SJSA1 (cell line): ENCODE results near the gene INTS3. TPM values are rescaled to one million over a fixed set of nuclear protein-coding genes. Genes with fewer than 3 reads are reported as not detected.
"Not testable (repeated sequence)": the region's sequence is repeated elsewhere in the genome, so short reads cannot be mapped to it uniquely, and the experiment has no call there.

Experiments
- DNase-seq, 2 experiments: peaks; one replicate each; pipeline ENCODE4 v3.0.0-alpha.2; 2015 to 2020; ENCODE audit warnings: low spot score in 2 of 2, low read depth in 1 of 2
- H3K27ac ChIP-seq: fragments of 250-450 bp; sonication (Bioruptor Pico); 2 replicates; pipeline ENCODE4 v1.5.1; 2020; ENCODE audit warnings: mild to moderate bottlenecking, moderate library complexity
- H3K27me3 ChIP-seq: fragments of 250-450 bp; sonication (Bioruptor Pico); replicated peaks from 2 replicates; pipeline ENCODE4 v1.5.1; 2020; ENCODE audit warnings: mild to moderate bottlenecking, moderate library complexity
- H3K36me3 ChIP-seq: fragments of 250-450 bp; sonication (Bioruptor Pico); 2 replicates; pipeline ENCODE4 v1.5.1; 2020; ENCODE audit warnings: mild to moderate bottlenecking
- H3K4me1 ChIP-seq: fragments of 250-450 bp; sonication (Bioruptor Pico); replicated peaks from 2 replicates; pipeline ENCODE4 v1.6.1; 2021; ENCODE audit warnings: mild to moderate bottlenecking
- H3K4me3 ChIP-seq: fragments of 250-450 bp; sonication (Bioruptor Pico); 2 replicates; pipeline ENCODE4 v1.5.1; 2020; ENCODE audit warnings: mild to moderate bottlenecking
- H3K9me3 ChIP-seq: fragments of 250-450 bp; sonication (Bioruptor Pico); replicated peaks from 2 replicates; pipeline ENCODE4 v1.5.1; 2020; ENCODE audit warnings: mild to moderate bottlenecking
- total RNA-seq: library from RNA; depleted of rRNA; stranded (reverse); fragments of >200 nt; shearing (Covaris generic); gene quantifications from 2 replicates; pipeline ENCODE4 v1.2.3, GENCODE V29; 2014

INTS3 gene
- total RNA-seq, 1 experiment from 2014 or later, result 23.4 TPM

DNA sequence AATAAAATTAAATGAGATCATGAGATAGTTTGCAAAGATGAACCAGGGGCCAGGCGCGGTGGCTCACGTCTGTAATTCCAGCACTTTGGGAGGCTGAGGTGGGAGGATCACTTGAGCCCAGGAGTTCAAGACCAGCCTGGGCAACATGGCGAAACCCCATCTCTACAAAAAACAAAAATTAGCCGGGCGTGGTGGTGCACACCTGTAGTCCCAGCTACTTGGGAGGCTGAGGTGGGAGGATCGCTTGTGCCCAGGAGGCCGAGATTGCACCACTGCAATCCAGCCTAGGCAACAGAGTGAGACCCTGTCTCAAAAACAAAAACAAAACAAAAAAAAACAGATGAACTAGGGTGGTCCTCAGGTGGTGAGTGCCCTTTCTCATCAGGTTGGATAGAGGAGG, 54.8 kb downstream of the INTS3 start:
- not testable (repeated sequence) for H3K27ac ChIP-seq
- peaks cover 11% of the 10 kb centered on the region for H3K4me1 ChIP-seq

DNA sequence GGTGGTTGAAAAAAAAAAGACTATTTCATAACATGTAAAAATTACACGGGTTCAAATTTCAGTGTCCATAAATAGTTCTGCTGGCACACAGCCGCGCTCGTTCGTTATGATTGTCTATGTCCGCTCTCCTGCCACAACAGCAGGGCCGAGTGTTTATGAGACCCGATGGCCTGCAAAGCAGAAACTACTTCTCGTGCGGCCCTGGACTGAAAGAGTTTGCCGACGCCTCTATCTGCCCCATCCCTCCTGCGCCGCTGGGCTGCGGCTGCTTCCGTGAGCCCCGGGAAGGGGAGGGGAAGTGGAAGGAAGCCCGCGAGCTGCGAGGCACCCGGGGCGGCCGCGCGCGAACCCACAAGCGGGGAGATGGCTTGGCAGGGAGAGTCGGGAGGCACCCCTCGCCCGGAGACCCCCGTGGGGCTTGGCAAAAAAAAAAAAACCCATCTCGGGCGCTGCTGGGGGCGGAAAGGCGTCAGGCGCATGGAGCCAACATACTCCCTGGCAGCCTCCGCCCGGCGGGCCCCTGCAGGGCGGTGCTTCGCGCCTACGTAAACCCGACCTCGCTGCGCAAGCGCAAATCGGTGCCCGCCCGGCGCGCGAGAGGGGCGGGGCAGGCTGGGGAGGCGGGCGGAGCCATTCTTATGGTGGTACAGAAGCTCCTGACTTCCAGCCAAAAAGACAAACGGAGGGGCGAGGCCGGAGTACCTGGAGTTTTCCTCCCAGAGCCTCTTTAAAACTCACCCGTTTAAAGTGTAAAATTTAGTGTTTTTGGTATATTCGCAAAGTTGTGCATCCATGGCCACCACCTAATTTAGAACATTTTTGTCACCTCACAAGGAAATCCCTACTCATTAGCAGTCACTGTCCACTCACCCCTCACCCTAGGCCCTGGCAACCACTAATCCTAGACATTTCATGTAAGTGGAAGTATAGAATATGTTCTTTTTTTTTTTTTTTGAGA, 55.7 kb downstream of the INTS3 start:
- peak overlapping the region; percentile 80 for H3K27ac ChIP-seq
- H3K4me3 ChIP-seq, result peak overlapping the region; percentile 63
- peak; percentile 91 to 97 for DNase-seq
- no peaks in the 10 kb centered on the region for H3K9me3 ChIP-seq
- H3K27me3 ChIP-seq, result no peaks in the 10 kb centered on the region
- no peaks in the 10 kb centered on the region for H3K36me3 ChIP-seq
- peaks cover 11% of the 10 kb centered on the region for H3K4me1 ChIP-seq

More for the DNA sequence above, 54.8 kb downstream of the INTS3 start:
- not testable (repeated sequence) for H3K36me3 ChIP-seq, H3K9me3 ChIP-seq, H3K4me3 ChIP-seq, H3K27me3 ChIP-seq, DNase-seq

DNA sequence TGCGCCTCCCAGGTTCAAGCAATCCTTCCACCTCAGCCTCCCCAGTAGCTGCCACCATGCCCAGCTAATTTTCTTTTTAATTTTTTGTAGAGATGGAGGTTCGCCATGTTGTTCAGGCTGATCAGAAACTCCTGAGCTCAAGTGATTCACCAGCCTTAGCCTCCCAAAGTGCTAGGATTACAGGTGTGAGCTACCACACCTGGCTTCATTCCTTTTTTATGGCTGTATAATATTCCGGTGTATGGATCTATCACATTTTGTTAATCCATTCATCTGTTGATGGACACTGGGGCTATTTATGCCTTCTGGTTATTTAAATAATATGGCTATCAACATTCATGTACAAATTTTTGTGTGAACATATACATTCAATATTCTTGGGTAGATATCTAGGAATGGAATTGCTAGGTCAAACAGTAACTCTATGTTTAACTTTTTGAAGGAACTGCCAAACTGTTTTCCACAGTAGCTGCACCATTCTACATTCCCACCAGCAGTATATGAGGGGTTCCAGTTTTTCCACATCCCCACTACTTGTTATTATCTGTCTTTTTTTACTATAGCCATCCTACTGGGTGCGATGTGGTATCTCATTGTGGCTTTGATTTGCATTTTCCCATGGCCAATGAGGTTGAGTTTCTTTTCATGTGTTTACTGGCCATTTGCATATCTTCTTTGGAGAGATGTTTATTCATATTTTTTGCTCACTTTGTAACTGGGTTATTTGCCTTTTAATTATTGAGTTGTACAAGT, 58.4 kb downstream of the INTS3 start:
- H3K4me3 ChIP-seq, result no peak overlapping the region
- no peaks in the 10 kb centered on the region for H3K36me3 ChIP-seq
- peaks cover 23% of the 10 kb centered on the region for H3K4me1 ChIP-seq
- no peak overlapping the region for H3K27ac ChIP-seq
- DNase-seq, result no peak
- H3K9me3 ChIP-seq, result no peaks in the 10 kb centered on the region
- H3K27me3 ChIP-seq, result no peaks in the 10 kb centered on the region

DNA sequence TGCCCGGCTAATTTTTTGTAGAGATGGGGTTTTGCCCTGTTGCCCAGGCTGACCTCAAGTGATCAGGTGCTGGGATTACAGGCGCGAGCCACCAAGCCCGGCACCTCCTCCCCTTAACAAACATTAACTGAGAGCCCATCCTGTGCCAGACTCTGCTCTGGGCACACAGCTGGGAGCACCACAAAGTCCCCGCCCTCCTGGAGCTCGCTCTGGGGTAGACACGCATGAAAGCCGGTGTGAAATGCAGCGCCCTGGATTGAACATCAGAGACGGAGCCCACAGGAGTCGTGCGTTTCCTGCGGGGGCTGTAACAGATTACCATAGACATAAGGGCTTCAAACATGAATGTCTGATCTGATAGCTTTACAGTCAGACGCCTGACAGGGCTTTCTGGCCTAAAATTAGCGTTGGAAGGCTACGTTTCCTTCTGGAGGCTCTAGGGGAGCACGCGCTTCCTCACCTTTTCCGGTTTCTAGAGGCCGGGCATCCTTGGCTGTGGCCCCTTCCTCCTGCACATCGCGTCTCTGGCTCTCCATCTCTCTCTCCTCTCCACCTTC, 61.7 kb downstream of the INTS3 start:
- no peaks in the 10 kb centered on the region for H3K36me3 ChIP-seq
- H3K9me3 ChIP-seq, result no peaks in the 10 kb centered on the region
- no peak overlapping the region for H3K27ac ChIP-seq
- H3K4me3 ChIP-seq, result no peak overlapping the region
- DNase-seq, result no peak
- peaks cover 21% of the 10 kb centered on the region for H3K4me1 ChIP-seq
- no peaks in the 10 kb centered on the region for H3K27me3 ChIP-seq

DNA sequence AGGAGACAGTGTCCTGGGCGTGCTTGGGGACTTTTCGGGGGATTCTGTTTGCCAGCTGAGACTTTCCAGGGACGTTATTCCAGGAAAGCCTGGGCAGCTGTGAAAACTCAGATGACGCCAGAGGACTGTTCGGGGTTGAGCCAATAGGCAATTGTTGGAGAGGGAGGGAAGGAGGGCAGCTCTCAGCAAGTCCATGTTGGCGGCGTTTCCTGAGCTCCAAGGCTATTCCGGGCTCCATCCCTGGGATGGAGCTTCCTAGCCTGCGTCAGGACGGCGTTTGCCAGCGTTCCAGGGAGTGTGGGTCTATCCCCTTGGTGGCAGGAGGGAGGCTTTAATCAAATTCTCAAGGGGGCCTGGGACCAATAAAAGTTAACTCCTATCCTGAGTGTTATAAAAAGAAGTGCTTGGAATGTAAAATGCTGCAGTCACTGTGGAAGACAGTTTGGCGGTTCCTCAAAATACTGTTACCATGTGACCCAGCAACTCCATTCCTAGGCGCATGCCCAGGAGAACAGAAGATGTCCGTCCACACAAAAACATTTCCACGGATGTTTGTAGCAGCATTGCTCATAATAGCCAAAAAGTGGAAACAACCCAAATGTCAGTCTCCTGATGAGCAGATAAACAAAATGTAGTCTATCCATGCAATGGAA, 62.6 kb downstream of the INTS3 start:
- peak in 1 of 2 experiments; percentile 25 for DNase-seq
- Histone ChIP-seq H3K27ac (peak overlapping the region; percentile 36; the same call in 1 of the 2 replicates), H3K9me3 (no peaks in the 10 kb centered on the region), H3K27me3 (no peaks in the 10 kb centered on the region), H3K4me3 (no peak overlapping the region), H3K36me3 (no peaks in the 10 kb centered on the region), H3K4me1 (peaks cover 21% of the 10 kb centered on the region)

DNA sequence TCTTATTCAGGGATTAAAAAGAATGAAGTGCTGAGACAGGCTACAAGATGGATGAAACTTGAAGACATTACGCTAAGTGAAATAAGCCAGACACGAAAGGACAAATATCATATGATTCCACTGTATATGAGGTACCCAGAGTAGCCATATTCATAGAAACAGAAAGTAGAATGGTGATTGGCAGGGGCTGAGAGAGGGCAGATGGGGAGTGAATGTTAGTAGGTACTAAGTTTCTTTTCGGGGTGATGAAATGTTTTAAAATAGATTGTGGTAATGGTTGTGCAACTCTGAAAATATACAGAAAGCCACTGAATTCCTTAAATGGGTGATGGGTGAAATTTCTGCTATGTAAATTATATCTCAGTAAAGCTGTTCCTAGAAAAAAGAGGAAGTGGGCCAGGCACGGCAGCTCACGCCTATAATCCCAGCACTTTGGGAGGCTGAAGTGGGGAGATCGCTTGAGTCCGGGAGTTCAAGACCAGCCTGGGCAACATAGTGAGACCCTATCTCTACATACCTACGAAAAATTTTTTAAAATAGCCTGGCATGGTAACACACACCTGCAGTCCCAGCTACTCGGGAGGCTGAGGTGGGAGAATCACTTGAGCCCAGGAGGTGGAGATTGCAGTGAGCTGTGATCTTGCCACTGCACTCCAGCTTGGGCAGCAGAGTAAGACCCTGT, 63.3 kb downstream of the INTS3 start:
- H3K4me1 ChIP-seq, result peaks cover 21% of the 10 kb centered on the region
- no peaks in the 10 kb centered on the region for H3K36me3 ChIP-seq
- peak in 1 of 2 experiments; percentile 66 for DNase-seq
- peak overlapping the region; percentile 36; the same call in 1 of the 2 replicates for H3K27ac ChIP-seq
- H3K27me3 ChIP-seq, result no peaks in the 10 kb centered on the region
- no peak overlapping the region for H3K4me3 ChIP-seq
- H3K9me3 ChIP-seq, result no peaks in the 10 kb centered on the region

DNA sequence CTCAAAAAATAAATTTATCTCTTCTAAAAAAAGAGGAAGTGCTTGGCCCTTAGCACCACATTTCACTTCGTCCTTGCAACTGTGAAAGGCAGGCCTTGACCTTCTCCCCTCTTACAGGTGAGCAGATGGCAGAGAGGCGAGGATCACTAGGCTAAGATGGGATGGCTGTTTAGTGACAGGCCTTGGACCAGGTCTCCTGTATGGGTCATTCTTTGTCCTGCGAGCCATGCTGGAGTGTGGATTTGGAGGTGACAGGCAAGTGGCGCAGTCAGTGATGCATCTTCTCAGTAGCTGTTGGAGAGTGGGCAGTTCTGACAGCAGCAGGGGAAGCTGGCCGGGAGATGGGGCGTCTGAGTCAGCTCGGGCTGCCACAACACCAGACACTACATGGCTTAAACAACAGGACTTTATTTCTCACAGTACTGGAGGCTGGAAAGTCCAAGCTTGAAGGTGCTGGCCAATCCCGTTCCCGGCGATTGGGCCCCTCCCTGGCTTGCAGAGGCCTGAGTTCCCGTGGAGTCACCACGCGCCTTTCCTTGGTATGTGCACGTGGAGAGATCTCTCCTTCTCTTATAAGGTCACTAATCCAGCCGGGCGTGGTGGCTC, 63.9 kb downstream of the INTS3 start:
- no peaks in the 10 kb centered on the region for H3K36me3 ChIP-seq
- no peak overlapping the region for H3K4me3 ChIP-seq
- DNase-seq, result peak in 1 of 2 experiments; percentile 28
- H3K4me1 ChIP-seq, result peaks cover 21% of the 10 kb centered on the region
- no peaks in the 10 kb centered on the region for H3K27me3 ChIP-seq
- H3K9me3 ChIP-seq, result no peaks in the 10 kb centered on the region
- H3K27ac ChIP-seq, result peak overlapping the region; percentile 10; the same call in 1 of the 2 replicates

DNA sequence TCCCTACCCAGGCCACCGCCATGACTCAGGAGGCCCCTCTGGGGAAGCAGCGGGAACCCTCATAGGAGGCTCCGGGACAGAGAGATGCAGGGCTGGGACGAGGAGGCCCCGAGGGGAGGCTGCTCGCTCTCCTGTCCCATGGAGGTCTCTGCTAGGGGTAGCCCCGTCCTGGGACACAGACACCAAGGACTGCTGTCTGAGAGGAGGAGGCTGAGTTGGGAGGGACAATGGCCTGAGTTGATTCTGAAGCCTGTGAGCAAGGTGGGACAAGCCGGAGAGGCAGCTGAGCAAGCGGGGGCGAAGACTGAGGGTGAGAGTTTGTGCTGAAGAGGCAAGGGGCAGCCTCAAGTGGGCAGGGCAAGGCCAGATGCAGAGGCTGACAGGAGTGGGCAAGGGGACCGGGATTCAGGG, 64.8 kb downstream of the INTS3 start:
- DNase-seq, result no peak
- Histone ChIP-seq H3K27me3 (no peaks in the 10 kb centered on the region), H3K9me3 (no peaks in the 10 kb centered on the region), H3K4me1 (peaks cover 21% of the 10 kb centered on the region), H3K36me3 (no peaks in the 10 kb centered on the region), H3K27ac (no peak overlapping the region), H3K4me3 (no peak overlapping the region)

DNA sequence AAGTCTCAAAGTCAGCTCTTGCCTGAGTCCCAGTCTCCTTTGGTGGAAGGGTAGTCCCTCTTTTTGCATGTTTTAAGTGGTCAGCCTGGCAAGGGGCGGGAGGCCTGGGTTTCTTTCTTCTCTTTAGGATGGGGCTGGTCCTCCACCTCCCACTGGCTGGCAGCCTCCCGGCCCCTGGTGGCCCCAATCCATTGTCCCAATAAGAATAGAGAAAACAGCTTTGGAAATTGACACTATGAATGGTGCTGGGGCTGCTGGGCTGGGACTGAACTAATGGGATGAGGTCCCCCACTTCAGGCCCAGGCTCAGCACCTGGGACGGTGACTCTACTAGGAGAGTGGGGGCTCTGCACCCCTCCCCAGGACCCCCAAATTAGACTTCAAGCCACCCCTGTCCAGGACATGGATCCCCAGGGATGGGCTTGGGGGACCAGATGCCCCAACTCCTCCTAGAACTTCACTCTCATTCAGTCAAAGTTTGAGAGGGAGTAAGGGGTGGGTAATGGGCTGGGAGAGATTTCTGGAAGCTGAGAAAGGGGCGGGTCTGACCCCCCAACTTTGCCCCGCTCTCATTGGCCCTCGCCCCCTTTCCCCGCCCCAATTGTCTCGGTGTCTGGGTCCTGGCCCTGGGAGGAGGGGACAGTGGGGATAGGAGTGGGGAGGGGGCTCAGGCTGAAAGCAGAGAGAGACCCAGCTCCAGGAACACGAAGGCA, 65.6 kb downstream of the INTS3 start:
- H3K27me3 ChIP-seq, result no peaks in the 10 kb centered on the region
- H3K27ac ChIP-seq, result no peak overlapping the region
- H3K4me1 ChIP-seq, result peaks cover 21% of the 10 kb centered on the region
- H3K4me3 ChIP-seq, result no peak overlapping the region
- H3K36me3 ChIP-seq, result no peaks in the 10 kb centered on the region
- no peaks in the 10 kb centered on the region for H3K9me3 ChIP-seq
- no peak for DNase-seq

DNA sequence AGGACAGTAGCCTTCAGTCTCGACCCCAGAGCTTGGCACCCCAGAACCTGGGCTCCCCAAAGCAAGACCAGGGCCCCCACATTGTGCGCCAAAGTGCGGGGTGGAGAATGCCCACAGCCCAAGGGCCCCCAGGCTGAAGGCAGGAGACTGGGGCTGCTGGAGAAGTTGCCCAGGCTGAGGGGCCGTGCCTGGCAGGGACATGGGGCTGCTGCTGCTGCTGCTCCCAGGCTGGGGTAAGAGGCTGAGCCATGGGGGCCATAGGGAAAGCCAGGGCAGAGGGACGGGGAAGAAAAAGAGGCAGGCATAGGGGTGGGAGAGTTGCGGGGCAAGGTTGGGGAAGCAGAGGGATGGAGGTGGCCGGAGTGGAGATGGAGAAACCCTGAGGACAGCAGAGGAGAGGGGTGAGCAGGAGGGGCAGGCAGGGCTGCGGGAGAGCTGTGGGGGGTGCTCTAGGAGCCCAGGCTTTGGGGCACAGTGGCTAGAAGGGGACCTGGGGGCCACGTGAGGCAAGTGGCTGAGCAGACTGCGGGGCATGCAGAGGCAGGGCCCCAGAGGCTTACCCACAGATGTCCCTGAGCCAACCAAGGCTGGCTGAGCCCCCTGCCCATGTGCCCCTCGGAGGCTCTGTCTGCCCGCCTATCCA, 66.2 kb downstream of the INTS3 start:
- no peaks in the 10 kb centered on the region for H3K9me3 ChIP-seq
- H3K36me3 ChIP-seq, result no peaks in the 10 kb centered on the region
- DNase-seq, result no peak
- H3K27me3 ChIP-seq, result no peaks in the 10 kb centered on the region
- H3K4me3 ChIP-seq, result no peak overlapping the region
- H3K4me1 ChIP-seq, result peaks cover 21% of the 10 kb centered on the region
- no peak overlapping the region for H3K27ac ChIP-seq

DNA sequence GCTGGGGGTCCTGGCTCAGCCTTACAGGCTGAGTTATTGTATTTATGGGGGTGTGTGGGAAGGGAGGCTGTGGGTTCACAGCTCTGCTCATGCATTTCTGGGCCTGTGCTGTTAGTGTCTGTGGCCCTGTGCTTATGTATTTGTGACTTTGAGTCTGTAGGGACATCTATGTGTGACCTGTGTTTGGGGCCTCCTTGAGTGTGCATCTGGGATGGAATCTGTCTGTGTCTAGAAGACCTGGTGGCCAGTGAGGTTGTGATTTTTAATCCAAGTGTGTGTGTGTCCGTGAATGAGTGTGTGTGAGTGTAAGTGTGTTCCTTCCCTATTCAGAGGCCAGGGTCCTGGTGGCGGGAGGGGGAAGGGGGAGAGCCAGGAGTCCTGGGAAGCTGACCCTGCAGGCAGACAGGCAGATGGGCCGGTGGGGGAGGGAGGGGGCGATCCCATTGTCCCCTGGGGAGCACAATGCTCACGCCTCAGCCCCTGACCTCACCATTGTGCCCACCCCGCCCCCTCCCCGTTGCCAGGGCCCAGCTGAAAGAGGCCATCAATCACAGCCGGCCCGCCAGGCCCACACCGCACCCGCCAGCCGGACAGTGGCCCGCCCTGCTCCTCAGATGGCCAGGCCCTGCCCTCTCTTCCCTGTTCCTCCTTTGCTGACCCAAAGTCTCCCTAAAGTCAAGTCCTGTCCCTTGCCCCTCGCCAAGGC, 66.9 kb downstream of the INTS3 start:
- H3K36me3 ChIP-seq, result no peaks in the 10 kb centered on the region
- DNase-seq, result no peak
- peaks cover 21% of the 10 kb centered on the region for H3K4me1 ChIP-seq
- no peak overlapping the region for H3K4me3 ChIP-seq
- H3K27me3 ChIP-seq, result no peaks in the 10 kb centered on the region
- H3K9me3 ChIP-seq, result no peaks in the 10 kb centered on the region
- no peak overlapping the region for H3K27ac ChIP-seq
